SJSA1 (cell line): ENCODE results near the gene PNPLA1. TPM values are rescaled to one million over a fixed set of nuclear protein-coding genes. Genes with fewer than 3 reads are reported as not detected.
"Not testable (repeated sequence)": the region's sequence is repeated elsewhere in the genome, so short reads cannot be mapped to it uniquely, and the experiment has no call there.

Experiments
- DNase-seq, 2 experiments: peaks; one replicate each; pipeline ENCODE4 v3.0.0-alpha.2; 2015 to 2020; ENCODE audit warnings: low spot score in 2 of 2, low read depth in 1 of 2
- H3K27ac ChIP-seq: fragments of 250-450 bp; sonication (Bioruptor Pico); 2 replicates; pipeline ENCODE4 v1.5.1; 2020; ENCODE audit warnings: mild to moderate bottlenecking, moderate library complexity
- H3K27me3 ChIP-seq: fragments of 250-450 bp; sonication (Bioruptor Pico); replicated peaks from 2 replicates; pipeline ENCODE4 v1.5.1; 2020; ENCODE audit warnings: mild to moderate bottlenecking, moderate library complexity
- H3K36me3 ChIP-seq: fragments of 250-450 bp; sonication (Bioruptor Pico); 2 replicates; pipeline ENCODE4 v1.5.1; 2020; ENCODE audit warnings: mild to moderate bottlenecking
- H3K4me1 ChIP-seq: fragments of 250-450 bp; sonication (Bioruptor Pico); replicated peaks from 2 replicates; pipeline ENCODE4 v1.6.1; 2021; ENCODE audit warnings: mild to moderate bottlenecking
- H3K4me3 ChIP-seq: fragments of 250-450 bp; sonication (Bioruptor Pico); 2 replicates; pipeline ENCODE4 v1.5.1; 2020; ENCODE audit warnings: mild to moderate bottlenecking
- H3K9me3 ChIP-seq: fragments of 250-450 bp; sonication (Bioruptor Pico); replicated peaks from 2 replicates; pipeline ENCODE4 v1.5.1; 2020; ENCODE audit warnings: mild to moderate bottlenecking
- total RNA-seq: library from RNA; depleted of rRNA; stranded (reverse); fragments of >200 nt; shearing (Covaris generic); gene quantifications from 2 replicates; pipeline ENCODE4 v1.2.3, GENCODE V29; 2014

PNPLA1 gene
- total RNA-seq, 1 experiment from 2014 or later: not detected

DNA sequence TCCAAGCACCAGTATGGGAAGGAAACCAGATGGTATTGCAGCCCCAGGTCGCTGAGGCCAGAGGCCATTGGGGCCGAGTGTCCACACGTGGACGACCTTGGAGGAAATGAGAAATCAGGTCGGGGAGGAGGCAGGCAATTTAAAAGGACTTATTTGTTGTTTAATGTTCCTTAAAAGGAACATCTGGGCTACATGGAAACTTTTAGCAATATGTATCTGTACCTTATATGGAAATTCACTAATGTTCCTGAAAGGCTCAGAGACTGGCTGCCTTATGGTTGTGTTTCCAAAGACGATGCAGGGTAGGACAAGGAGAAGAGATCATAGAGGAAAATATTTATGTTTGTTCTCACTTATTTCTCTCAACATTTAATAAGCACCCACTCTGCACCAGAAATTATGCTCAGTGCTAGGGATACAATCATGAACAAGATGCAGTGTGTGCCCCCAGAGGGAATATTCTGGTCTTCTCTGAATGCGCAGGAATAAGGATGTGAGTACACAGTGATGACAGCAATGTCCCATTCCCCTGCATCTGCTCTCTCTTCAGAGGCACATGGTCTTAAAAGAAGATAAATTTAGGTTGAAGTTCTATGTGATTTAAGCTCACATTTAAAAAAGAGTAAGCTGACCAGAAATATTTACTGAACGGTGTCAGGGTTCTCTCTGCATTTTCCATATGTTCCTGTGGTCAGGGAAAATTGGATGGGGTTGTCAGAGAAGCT lies 63.5 kb downstream of the PNPLA1 start:
- H3K9me3 ChIP-seq: no peaks in the 10 kb centered on the region
- no peak overlapping the region for H3K27ac ChIP-seq
- DNase-seq: no peak
- no peaks in the 10 kb centered on the region for H3K4me1 ChIP-seq
- H3K36me3 ChIP-seq: no peaks in the 10 kb centered on the region
- 0 out of 2 replicates have a peak, but pooled peaks cover 14% of the 10 kb centered on the region for H3K27me3 ChIP-seq
- H3K4me3 ChIP-seq: no peak overlapping the region

DNA sequence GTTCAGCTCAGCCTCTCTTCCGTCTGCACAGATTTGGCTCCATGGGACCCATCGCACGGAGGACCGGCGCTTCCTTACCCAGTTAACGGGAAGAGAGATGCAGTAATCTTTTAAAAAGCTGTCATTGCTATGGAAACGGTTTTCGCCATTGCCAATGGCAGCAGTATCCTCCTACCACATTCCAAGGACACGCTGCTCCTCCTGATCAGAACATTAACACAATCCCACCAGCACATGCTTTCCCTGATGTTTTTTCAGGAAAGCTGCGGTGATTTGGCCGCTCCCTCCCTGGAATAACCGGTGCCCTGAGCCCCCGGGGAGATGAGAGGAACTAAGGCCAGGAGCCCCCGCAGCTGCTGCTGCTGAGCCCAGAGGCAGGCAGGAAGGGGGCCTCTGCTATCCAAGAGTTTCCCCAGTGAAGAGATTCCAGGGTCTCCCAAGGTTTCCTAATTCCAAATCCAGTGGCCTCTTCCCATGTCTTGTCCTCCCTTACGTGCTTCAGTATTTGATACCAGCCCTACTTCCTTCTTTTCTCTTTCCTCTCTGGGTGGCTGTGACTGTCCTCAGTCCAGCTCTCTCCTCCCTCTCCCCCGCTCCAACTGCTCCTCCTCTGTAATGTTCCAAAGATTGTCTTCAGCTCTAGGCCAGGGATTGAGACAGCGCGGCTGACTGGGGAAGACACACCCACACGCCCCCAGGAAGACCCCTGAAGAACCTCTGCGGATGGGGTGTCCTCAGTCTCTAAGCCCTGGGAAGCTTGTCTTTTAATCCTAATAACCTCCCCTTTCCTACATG lies 64.3 kb downstream of the PNPLA1 start:
- Histone ChIP-seq H3K9me3 (no peaks in the 10 kb centered on the region), H3K4me3 (no peak overlapping the region), H3K4me1 (no peaks in the 10 kb centered on the region), H3K27me3 (0 out of 2 replicates have a peak, but pooled peaks cover 14% of the 10 kb centered on the region), H3K36me3 (no peaks in the 10 kb centered on the region), H3K27ac (no peak overlapping the region)
- no peak for DNase-seq

DNA sequence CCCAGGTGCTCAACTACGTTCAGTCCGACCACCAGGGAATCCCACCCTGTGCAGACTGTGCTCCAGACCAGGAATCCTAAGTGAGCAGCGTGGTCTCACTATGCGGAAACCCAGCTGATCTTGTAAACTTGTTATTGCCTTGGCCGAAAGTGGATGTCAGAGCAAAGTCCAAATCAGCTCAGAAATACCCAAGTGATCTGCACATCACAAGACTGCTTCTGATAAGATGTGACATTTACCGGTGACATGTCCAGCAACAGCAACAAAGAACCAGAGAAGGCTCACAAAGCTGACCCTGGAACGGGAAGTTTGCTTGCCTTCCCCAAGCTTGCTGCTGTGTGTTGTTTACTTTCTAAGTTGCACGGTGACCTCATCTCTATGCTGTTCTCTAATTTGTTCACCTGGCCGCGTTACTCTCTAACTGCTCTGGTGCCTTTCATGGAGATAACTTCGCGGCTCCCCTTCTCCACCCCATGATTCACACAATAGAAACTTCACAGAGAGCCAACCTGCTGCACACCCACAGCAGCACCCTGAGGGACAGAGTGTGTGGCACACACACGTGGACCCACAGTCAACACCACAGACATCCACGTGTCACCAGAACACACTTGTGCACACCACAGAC lies 65.1 kb downstream of the PNPLA1 start:
- Histone ChIP-seq H3K4me3 (no peak overlapping the region), H3K27me3 (0 out of 2 replicates have a peak, but pooled peaks cover 14% of the 10 kb centered on the region), H3K9me3 (no peaks in the 10 kb centered on the region), H3K27ac (no peak overlapping the region), H3K4me1 (no peaks in the 10 kb centered on the region), H3K36me3 (no peaks in the 10 kb centered on the region)
- DNase-seq: no peak

DNA sequence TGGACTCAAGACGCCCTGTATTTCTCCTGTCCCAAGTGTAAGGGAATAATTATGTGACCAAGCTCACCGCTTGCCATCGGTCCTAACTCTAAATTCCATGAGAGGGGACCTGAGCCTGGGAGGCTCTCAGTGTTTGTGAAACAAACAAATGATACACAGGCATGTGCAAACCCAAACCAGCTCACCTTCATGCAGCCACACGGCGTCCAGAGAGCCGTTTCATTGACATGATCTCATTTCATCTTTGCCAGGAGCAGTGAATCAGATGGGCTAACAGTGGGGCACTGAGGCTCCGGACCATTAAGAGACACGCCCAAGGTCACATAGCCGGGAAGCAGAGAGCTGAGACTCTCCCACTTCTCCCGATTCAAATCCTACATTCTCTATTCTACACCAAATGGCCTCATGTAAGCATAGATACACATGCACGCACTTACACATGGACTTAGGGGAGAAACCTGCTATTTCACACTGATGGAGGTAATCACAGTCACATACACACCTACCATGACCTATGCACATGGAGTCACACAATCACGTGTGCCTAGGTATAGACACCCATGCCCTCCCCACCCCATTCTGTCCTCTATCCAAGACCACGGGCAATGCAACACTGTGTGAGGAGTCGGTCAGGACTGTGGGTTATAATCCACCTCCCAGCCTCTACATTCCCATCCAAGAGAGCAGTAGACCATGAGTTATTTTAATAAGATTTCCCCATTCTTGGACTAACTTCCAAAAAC lies 65.8 kb downstream of the PNPLA1 start:
- no peak overlapping the region for H3K4me3 ChIP-seq
- no peak overlapping the region for H3K27ac ChIP-seq
- no peaks in the 10 kb centered on the region for H3K4me1 ChIP-seq
- no peak for DNase-seq
- no peaks in the 10 kb centered on the region for H3K9me3 ChIP-seq
- no peaks in the 10 kb centered on the region for H3K36me3 ChIP-seq
- 0 out of 2 replicates have a peak, but pooled peaks cover 14% of the 10 kb centered on the region for H3K27me3 ChIP-seq

DNA sequence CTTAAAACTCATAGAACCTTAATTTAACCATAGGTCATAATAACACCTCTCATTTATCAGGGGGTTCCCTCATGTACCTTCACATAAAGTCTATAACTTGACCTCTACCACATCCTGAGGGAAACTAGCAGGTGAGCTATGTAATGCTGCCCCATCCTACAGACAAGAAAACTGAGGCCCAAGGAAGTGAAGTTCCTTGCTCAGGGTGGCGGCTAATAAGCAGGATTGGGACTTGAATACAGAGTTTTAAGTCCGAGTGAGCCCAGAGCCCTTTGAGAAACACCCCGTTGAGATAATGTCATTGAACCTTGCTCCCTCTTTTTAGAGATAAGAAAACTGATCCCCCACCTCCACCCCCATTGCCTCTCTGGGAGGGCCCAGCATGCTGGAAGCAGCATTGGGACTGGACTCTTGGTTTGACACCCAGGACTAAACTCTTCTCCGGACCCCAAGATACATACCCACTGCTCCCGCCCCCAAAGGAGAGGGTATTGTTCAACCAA lies 66.4 kb downstream of the PNPLA1 start:
- 0 out of 2 replicates have a peak, but pooled peaks cover 14% of the 10 kb centered on the region for H3K27me3 ChIP-seq
- H3K9me3 ChIP-seq: no peaks in the 10 kb centered on the region
- H3K27ac ChIP-seq: no peak overlapping the region
- H3K4me1 ChIP-seq: no peaks in the 10 kb centered on the region
- H3K4me3 ChIP-seq: no peak overlapping the region
- no peak for DNase-seq
- H3K36me3 ChIP-seq: no peaks in the 10 kb centered on the region

DNA sequence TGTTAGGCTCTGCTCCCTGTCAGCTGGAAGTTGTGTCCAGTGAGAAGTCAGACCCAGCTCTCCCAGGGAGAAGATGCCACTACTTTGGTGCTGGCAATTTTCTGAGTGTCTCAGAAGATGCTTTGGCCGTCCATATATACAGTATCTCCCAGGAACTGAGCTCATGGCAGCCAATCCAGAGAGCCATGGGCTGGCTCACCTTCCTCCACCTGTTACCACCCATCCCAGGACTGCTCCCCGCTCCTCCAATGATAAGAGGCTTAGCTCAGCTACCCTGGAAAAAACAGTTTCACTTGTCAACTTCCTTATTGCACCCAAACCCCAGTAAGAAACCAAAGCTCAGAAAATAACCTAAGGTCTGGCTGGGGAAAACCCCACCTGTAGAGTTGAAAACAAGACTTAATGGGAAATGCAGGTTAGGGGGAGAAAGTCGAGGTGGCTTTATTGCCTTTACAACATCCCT lies 67.0 kb downstream of the PNPLA1 start, which contains the start of gene BNIP5:
TSS of gene BNIP5 (minus strand) at position 110 of the 463 bp plus-strand sequence. CDS start 6,198 bp downstream, outside the sequence.
- H3K27me3 ChIP-seq: 0 out of 2 replicates have a peak, but pooled peaks cover 14% of the 10 kb centered on the region
- H3K27ac ChIP-seq: no peak within 1 kb of the TSS
- DNase-seq: no peak
- no peaks in the 10 kb centered on the region for H3K9me3 ChIP-seq
- H3K4me3 ChIP-seq: no peak within 1 kb of the TSS
- no peaks in the 10 kb centered on the region for H3K4me1 ChIP-seq
- no peaks in the 10 kb centered on the region for H3K36me3 ChIP-seq

DNA sequence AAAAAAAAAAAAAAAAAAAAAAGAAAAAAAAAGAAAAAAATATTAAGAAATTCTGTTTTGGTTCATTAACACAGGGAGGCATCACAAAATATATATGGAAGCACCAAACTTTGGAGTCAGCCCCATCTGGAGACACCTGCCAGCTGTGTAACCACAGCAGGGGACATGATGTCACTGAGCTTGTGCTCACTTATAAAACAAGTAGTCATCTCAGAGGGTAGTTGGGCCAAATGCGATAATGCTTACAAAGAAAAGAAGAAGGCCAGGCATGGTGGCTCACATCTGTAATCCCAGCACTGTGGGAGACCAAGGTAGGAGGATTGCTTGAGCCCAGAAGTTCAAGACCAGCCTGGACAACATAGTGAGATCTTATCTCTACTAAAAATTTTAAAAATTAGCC lies 68.0 kb downstream of the PNPLA1 start:
- no peak for DNase-seq
- Histone ChIP-seq H3K4me3 (no peak overlapping the region), H3K9me3 (no peaks in the 10 kb centered on the region), H3K27me3 (0 out of 2 replicates have a peak, but pooled peaks cover 14% of the 10 kb centered on the region), H3K4me1 (no peaks in the 10 kb centered on the region), H3K27ac (no peak overlapping the region), H3K36me3 (no peaks in the 10 kb centered on the region)

DNA sequence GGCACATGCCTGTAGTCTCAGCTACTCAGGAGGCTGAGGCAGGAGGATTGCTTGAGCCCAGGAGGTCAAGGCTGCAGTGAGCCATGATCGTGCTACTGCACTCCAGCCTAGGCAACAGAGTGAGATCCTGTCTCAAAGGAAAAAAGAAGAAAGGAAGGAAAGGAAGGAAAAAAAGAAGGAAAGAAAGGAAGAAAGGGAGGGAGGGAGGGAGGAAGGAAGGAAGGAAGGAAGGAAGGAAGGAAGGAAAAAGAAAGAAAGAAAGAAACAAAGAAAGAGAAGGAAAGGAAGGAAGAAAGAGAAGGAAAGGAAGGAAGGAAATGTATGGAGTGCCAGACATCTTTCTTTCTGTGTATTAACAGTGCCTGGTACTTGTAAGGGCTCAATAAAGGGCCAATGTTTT lies 68.4 kb downstream of the PNPLA1 start:
- H3K27ac ChIP-seq, H3K4me1 ChIP-seq, H3K9me3 ChIP-seq, H3K4me3 ChIP-seq, DNase-seq, H3K36me3 ChIP-seq: not testable (repeated sequence)
- 0 out of 2 replicates have a peak, but pooled peaks cover 13% of the 10 kb centered on the region for H3K27me3 ChIP-seq

DNA sequence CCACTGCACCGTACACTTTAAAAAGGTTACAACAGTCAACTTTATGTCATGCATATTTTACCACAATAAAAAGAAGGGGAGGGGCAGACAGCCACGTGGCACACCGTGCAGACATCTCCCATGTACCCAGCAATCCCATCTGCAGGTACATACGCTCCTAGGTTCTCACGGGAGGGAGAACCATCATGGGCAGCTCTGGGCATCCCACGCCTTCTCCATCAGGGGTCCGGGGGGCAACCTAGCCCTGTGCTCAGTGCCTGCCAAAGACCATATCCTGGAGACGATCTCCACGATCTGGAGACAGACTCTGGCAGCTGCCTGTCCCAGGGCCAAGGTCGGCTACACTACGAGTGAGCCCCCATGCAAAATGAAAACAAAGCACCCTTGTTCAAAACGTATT lies 69.3 kb downstream of the PNPLA1 start:
- H3K4me3 ChIP-seq: no peak overlapping the region
- H3K4me1 ChIP-seq: no peaks in the 10 kb centered on the region
- DNase-seq: no peak
- H3K9me3 ChIP-seq: no peaks in the 10 kb centered on the region
- no peak overlapping the region for H3K27ac ChIP-seq
- no peaks in the 10 kb centered on the region for H3K36me3 ChIP-seq
- H3K27me3 ChIP-seq: 0 out of 2 replicates have a peak, but pooled peaks cover 10% of the 10 kb centered on the region

DNA sequence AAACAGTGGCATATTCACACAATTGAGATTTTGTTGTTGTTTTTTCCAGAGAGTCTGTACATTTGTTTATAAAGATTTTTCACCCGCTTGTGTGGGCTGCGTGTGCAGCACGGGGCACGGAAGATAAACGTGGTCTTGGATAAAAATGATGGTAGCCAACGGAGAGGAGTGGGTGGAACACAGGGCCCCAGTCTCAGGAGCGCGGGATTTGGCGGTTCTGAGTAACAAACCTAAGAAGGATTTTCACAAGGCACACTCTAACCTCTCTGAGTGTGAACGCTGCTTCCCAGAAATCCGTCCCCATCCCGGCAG lies 70.4 kb downstream of the PNPLA1 start:
- Histone ChIP-seq H3K27ac (no peak overlapping the region), H3K4me3 (no peak overlapping the region), H3K4me1 (no peaks in the 10 kb centered on the region), H3K27me3 (0 out of 2 replicates have a peak, but pooled peaks cover 4% of the 10 kb centered on the region), H3K36me3 (no peaks in the 10 kb centered on the region), H3K9me3 (no peaks in the 10 kb centered on the region)
- no peak for DNase-seq

DNA sequence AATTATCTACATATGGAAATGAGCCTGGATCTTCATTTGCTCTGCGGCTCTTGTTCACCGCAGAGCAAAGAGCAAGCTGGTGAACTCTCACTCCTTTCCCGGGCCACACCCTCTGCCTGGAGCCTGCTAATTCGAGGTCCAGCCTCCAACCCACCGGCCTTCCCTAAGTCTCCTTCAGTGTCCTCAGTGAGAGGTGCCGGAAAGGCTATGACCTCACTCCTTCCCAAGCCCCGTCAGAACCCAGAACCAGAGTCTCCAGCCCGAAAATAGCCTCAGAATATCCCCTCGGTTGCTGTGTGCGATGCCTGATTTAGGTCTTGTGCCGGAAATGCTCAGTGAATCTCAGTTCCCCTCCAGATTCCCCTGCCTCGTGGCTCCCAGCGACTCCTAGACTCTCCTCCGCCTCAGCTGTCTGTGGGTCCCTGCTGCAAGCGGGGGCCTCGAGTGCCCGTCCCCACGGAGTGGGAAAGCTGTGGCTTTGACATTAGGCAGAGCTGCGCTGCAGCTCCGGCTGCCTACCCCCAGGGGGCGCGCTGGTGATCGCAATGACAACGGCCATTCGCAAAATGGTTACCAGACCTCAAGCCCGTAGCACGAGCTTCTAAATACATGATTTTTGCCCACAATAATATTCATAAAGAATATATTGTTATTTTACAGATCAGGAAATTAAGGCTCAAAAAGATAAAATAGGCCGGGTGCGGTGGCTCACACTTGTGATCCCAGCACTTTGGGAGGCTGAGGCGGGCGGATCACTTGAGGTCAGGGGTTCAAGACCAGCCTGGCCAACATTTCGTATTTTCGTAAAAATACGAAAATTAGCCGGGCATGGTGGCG lies 71.0 kb downstream of the PNPLA1 start:
- Histone ChIP-seq H3K4me3 (no peak overlapping the region), H3K9me3 (no peaks in the 10 kb centered on the region), H3K4me1 (no peaks in the 10 kb centered on the region), H3K36me3 (no peaks in the 10 kb centered on the region), H3K27ac (no peak overlapping the region), H3K27me3 (0 out of 2 replicates have a peak, but pooled peaks cover 4% of the 10 kb centered on the region)
- peak; percentile 44 to 74 for DNase-seq

DNA sequence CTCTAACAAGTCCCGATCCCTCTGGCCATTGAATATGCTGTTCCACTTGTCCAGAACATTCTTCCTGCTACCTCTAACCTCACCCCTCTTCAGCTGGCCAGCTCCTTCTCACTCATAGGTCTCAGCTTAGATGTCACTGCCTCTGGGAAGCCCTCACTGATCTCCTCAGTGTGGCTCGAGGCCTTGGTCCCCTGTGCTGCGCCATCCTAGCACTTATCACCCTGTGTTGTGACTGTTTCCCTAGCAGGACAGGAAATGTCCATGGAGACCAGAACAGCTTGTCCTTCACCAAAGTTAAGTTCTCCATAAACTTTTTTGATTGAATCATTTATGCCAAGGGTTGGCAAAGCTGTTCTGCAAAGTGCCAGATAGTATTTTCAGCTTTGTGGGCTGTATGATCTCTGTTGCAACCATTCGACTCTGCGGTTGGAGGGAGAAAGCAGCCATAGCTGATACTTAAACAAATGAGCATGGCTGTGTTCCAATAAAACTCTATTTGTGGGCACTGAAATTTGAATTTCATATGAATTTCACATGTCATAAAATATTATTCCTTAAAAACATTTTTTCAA lies 73.3 kb downstream of the PNPLA1 start:
- H3K4me3 ChIP-seq: no peak overlapping the region
- DNase-seq: no peak
- H3K36me3 ChIP-seq: no peaks in the 10 kb centered on the region
- no peaks in the 10 kb centered on the region for H3K27me3 ChIP-seq
- H3K9me3 ChIP-seq: no peaks in the 10 kb centered on the region
- H3K4me1 ChIP-seq: no peaks in the 10 kb centered on the region
- H3K27ac ChIP-seq: no peak overlapping the region
